ENCODE results near the gene PLCL1. TPM values are rescaled to one million over a fixed set of nuclear protein-coding genes. Genes with fewer than 3 reads are reported as not detected.
A peak's percentile ranks its signal among the peaks of the same experiment; 100 is the strongest.

PLCL1 gene
- total RNA-seq, 1 experiment from 2014 or later: 0.07 TPM

DNA sequence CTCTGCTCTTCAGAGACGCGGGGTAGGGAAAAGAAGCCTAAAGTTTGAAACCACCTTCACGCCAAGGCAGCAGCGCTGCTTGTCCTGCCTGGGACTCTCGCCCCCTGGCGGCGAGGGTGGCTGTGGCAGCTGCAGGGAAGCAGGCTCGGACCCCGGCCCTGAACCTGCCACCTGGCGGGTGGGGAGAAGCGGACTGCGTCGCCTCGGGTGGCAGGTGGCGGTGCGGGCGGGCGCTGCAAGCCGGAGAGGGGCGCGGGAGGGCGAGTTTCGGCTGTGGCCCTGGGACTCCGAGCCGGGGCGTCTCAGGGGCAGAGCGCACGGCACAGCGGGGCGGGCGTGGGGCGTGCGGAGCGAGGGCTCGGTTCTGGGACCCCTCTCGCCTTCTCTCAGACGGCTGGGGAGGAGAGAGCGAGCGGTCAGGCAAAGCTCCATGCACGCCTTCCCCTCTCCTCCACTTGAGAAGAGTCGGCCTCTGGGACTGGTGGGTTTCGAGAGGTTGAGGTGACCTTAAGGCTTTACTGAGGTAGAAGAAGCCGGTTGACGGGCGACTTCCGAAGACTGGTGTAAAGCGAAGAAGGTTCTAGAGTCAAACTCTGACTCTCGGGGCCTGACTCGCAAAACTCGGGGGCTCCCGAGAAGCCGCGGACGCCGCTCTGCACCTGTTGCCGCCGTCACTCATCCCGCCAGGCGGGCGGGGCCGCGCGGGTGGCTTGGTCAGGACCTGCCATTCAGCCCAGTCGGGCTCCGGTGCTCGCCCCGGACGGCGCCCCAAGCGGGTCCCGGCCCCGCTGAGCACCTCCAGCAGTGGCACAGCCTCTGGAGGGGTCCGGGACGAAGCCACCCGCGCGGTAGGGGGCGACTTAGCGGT lies 18.1 kb upstream of the PLCL1 start:
- POLR2A ChIA-PET: no interaction called here

More for the DNA sequence above, 18.1 kb upstream of the PLCL1 start:
- no peak overlapping the region for H3K27ac ChIP-seq (ENCODE audit: low read depth, low read length)
- no peaks in the 10 kb centered on the region for H3K36me3 ChIP-seq (ENCODE audit: control insufficient read depth in 1 of 2, insufficient read depth in 2 of 2, low read length in 2 of 2)
- no TSS peak for BruUV-seq (replicated peaks)
- H4K20me1 ChIP-seq (ENCODE audit: insufficient read depth): no peaks in the 10 kb centered on the region
- no peaks in the 10 kb centered on the region for H3K9me3 ChIP-seq (ENCODE audit: control insufficient read depth in 1 of 2, insufficient read depth in 1 of 2, low read depth in 1 of 2, low read length in 2 of 2)
- H3K9me2 ChIP-seq (ENCODE audit: insufficient read depth): no peaks in the 10 kb centered on the region
- no peak for DNase-seq (ENCODE audit: low read depth, low spot score)
- H2AFZ ChIP-seq (ENCODE audit: low read depth, low read length, poor library complexity, severe bottlenecking): no peak overlapping the region
- ChIA-PET RAD21 (ENCODE audit: low non-redundant PET in 1 of 2, low total read pairs in 2 of 2, uncharacterized antibody in 2 of 2, unreplicated experiment in 2 of 2) (no interaction called here), CTCF (no interaction called here)
- TF ChIP-seq SRF (IDR thresholded peaks at IDR 0.05; ENCODE audit: low read depth) (no peak), ZFX (IDR thresholded peaks at IDR 0.05) (no peak), SP1 (IDR thresholded peaks at IDR 0.05; ENCODE audit: low read depth) (no peak), CTCF (IDR thresholded peaks at IDR 0.05 in 2 of 3, conservative IDR thresholded peaks at IDR 0.05 in 1 of 3; ENCODE audit: borderline replicate concordance in 1 of 3, insufficient read depth in 1 of 3, low read depth in 2 of 3, low read length in 2 of 3) (peak in 2 of 3 experiments; percentile 43 to 48; a peak in 4 of 6 replicates)
- H3K9ac ChIP-seq (ENCODE audit: low read length): no peak overlapping the region
- intact Hi-C loops (cut with micrococcal nuclease): no loop called here
- peak; percentile 62 for ATAC-seq
- H3K79me2 ChIP-seq (ENCODE audit: insufficient read depth, low read length): no peaks in the 10 kb centered on the region
- H3K4me2 ChIP-seq (ENCODE audit: low read length): no peak overlapping the region
- no peaks in the 10 kb centered on the region for H3K27me3 ChIP-seq (ENCODE audit: insufficient read depth, low read length)
- H3K4me3 ChIP-seq (replicated peaks in 1 of 2; ENCODE audit: low read depth in 1 of 2, low read length in 2 of 2): no peak overlapping the region
- no peaks in the 10 kb centered on the region for H3K4me1 ChIP-seq (ENCODE audit: control insufficient read depth in 1 of 2, insufficient read depth in 2 of 2, low read length in 2 of 2)

Data from HCT116 (cell line).